GM19372 (cell line): ENCODE results near the gene TPRG1L.
"Not testable (repeated sequence)": the region's sequence is repeated elsewhere in the genome, so short reads cannot be mapped to it uniquely, and the experiment has no call there.

Source experiments
- ATAC-seq: cut with Tn5 transposase; IDR thresholded peaks from one replicate; pipeline ENCODE4 v1.9.1; 2021; ENCODE audit warnings: mild to moderate bottlenecking, low read depth, moderate library complexity; ENCODE audit not compliant: unreplicated experiment

TPRG1L gene

DNA sequence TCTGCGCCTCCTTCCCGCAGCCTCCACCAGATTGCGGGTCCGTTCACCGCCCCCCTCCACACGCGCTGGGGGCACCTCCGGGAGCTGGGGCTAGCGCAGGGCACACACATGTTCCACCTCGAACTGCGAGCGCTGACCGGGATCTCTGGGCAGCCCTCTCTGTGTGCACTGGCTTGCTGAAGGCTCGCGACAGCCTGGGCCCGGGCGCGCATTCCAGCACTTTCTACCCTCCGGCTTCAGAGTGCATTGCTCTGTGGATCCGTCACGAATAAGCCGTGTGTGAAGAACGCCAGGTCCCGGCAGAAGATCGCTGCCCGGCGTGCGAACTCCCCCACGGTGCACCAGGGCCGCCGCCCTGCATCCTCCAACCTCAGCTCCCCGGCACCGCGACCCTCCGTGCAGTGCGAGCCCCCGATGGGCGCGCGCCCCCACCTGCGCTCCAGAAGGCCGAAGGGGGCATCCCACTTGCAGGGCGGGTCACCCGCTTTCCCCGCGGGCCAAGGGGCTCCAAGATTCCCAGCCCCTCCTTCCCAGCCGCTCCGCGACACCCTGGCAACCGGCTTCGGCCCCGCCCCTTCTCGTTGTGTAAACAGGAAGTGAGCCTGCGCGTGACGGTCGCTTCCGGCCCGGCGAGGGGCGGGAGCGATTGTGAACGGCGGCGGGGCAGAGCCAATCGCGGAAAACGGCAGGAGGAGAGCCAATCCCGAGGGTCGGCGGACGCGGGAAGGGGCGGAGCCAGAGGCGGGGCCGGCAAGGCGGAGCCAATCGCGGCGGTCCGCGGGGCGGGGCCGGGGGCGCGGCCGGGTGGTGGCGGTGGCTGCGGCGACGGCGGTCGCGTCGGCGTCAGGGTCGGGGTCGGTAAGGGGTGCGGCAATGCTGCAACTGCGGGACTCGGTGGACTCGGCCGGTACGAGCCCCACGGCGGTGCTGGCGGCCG is at the start of gene TPRG1L:
Gene TPRG1L, plus strand, starts transcription at position 816 of the 937 bp plus-strand sequence. Its CDS starts 58 bp downstream, at position 874.
- peak; percentile 94 for ATAC-seq

- not testable (repeated sequence) for ATAC-seq
Measured at GRCh38 chr1:3575515-3575914, 49.3 kb upstream of the TPRG1L start.

DNA sequence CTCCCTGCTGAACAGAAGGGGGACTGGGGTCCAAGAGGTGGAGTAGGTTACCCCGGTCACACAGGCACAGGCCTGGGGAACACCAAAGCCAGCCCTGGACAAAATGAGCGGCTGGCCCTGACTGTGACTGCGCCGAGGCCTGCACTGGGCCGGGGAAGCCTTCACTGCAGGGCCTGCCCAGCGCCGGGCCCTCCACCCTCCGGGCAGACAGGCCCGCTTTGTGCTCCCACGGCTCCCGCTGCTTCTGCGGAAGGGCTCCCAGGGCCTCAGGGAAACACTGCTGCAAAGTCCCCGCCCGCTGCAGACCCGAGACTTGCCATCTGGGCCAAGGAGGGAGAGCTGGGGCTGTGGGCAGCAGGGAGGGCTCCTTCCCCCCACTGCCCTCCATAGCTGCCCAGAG is 48.8 kb upstream of the TPRG1L start:
- no peak for ATAC-seq

DNA sequence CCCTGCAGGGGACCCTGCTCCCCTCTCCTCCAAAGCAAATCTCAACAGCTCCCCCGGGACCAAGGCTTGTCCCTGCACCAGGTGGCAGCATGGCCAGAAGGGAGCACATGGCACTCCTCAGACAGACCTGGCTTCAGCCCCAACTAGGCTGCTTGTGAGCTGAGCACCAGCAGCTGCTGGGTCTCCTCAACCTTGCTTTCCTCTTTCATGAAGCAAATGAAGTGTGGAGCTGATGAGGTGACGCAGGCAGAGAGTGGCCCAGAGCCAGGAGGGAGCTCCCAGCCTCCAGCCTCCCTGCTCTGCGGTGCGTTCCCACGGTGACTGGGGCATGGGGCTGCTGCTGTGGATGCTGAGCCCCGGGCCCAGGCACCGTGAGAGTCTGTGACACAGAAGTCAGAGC is 47.5 kb upstream of the TPRG1L start:
- ATAC-seq: no peak

DNA sequence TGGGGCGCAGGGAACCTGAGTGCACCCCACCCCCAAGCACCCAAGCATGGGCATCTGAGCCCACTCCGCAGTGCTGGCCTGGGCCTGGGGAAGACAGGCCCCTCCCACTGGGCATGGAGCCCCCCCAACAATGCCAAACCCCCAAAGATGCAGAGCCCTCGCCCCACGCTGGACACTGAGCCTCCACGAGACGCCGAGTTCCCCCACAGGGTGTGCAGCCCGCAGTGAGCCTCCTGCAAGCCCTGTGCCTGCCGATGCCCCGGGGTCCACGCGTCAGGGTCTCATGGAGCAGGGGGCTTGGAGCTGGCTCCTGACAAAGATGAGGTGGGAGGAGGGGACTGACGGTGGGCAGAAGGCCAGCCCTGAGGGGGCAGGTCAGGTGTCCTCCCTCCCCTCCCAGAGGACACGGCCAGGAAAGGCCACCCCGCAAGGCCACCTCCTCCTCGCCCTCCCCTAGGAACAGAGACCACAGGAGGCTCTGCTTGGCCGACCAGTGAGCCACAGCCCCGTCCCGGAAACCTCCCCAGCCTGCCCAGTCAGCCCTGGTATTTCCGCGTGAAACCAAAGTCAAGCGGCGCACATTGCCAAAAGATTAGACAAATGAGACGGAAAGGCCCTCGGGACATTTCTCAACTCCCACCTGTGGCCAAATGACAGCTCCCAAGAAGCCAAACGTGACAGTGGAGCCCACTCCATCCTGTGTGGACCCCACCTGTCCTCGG is 46.9 kb upstream of the TPRG1L start:
- ATAC-seq: no peak

GRCh38 chr1:3578433-3578805 is 46.4 kb upstream of the TPRG1L start:
- ATAC-seq: no peak

- no peak for ATAC-seq
Measured at GRCh38 chr1:3578906-3579305, 45.9 kb upstream of the TPRG1L start.

DNA sequence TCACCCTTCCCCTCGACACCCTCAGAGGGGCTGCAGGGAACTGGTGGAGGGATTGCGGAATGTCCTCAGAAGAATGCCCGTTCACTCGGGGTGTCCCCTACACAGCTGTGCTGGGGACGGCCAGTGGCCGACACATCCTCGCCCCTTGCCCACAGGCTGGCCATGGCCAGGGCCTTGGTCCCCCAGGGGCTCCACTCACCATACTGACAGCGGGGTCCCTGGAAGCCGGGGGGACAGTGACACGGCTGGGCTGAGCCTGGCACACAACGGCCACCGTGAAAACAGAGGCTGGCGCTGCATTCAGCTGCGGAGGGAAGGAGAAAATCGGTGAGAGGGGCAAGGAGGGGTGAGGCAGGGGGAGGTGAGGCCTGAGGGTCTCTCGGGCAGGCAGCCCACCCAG is 45.2 kb upstream of the TPRG1L start:
- no peak for ATAC-seq

DNA sequence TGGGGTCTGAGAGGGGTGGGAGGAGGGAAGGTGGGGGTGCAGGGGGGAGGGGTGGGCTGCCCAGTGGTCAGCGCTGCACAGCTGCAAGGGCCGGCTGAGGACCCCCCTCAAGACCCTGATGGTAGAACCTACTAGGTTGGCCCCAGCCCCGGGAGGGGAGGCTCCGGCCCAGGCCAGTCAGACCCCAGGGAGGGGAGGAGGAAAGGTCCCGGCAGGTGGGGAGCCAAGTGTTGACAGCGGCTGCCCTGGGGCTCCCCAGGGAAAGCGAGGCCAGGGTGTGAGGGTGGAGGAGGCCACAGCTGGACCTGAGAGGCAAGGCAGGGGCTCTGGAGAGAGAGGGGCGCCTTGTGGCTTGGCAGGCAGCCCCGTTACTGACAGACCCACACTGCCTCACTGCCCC is 44.6 kb upstream of the TPRG1L start:
- no peak for ATAC-seq

DNA sequence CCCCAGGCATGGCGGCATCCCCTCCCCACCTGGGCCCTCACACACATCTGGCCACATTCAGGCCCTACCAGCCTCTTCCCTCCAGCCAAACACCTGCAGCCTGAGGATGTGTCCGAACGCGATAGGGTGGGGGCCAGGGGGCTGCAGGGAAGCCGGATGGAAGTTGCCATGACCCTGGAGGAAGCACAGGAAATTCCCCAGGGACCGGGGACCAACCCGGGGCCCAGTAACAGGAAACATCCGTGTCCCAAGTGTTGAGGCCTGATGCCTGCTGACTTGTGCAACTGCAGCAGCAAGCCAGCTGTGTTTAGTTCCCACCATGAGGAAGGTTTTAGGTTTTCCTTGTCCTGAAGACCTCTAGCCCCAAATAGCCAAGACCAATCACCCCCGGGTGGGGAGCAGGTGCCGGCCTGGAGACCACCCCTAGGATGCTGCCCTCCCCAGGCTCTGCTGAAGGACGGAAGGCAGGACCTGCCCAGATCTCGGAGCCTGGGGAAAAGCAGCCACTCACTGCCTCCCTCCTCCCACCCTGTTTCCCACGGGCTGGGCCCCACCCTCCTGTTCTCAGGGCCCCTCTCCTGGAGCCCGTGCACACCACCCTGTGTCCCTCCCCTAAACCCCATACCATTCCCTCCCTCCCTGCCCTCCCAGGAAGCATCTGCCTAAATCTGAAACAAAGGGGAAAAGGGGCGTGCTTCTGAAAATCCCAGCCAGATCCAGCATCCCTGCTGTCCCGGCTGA is 43.3 kb upstream of the TPRG1L start:
- no peak for ATAC-seq

GRCh38 chr1:3583751-3584150 is 41.1 kb upstream of the TPRG1L start:
- ATAC-seq: not testable (repeated sequence)

DNA sequence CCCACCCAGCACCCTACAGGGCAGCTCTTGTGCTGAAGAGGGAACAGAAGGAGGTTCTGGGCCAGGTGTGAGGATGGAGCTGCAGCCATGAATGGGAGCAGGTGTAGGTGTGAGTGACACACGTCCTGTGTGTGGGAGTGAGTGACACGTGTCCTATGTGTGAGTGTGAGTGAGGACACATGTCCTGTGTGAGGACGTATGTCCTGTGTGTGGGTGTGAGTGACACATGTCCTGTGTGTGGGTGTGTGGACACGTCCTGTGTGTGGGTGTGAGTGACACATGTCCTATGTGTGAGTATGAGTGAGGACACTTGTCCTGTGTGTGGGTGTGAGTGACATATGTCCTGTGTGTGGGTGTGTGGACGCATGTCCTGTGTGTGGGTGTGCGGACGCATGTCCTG is 39.9 kb upstream of the TPRG1L start:
- no peak for ATAC-seq

GRCh38 chr1:3585353-3585868 is 39.4 kb upstream of the TPRG1L start:
- ATAC-seq: not testable (repeated sequence)

- ATAC-seq: no peak
Measured at GRCh38 chr1:3585940-3586568, 38.8 kb upstream of the TPRG1L start.

DNA sequence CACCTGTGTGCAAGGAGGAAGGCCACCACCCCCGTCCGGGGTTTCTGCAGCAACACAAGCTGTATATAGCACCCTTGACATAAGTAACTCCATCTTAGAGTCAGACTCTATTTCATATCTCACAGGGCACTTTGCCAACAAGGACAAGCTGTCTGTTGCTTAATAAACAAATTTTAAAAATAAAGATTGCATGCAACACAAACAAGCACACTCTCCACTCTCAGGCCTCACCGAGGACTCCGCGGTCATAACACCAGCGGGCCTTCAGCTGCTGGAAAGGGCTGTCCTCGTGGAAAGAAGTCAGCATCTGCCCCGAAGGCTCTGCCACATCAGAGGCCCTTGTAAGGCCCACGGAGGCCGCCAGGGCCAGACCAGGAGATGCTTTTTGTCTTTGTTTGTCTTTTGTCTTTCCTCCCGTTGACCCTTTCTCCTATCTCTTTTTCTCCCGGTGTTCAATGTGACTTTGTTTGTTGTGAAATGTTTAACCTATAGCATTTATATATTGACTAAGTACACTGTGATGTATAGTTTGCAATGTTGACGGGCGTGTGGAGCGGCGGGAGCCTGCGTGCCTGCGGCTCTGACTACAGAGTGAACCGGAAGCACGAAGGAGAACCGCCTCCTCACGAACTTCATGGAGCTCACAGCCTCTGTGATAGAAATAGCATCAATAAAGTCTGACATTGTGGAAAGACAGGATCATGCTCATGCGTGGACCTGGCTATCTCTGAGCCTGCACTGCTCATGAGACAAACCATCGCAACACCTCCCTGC is 37.6 kb upstream of the TPRG1L start:
- no peak for ATAC-seq

- ATAC-seq: no peak
Measured at GRCh38 chr1:3588395-3588794, 36.4 kb upstream of the TPRG1L start.

- ATAC-seq: no peak
Measured at GRCh38 chr1:3590139-3590763, 34.6 kb upstream of the TPRG1L start.

GRCh38 chr1:3590951-3591865 is 33.6 kb upstream of the TPRG1L start:
- ATAC-seq: no peak
